ENCODE measurements around the gene CAPN10.

Gene CAPN10

DNA sequence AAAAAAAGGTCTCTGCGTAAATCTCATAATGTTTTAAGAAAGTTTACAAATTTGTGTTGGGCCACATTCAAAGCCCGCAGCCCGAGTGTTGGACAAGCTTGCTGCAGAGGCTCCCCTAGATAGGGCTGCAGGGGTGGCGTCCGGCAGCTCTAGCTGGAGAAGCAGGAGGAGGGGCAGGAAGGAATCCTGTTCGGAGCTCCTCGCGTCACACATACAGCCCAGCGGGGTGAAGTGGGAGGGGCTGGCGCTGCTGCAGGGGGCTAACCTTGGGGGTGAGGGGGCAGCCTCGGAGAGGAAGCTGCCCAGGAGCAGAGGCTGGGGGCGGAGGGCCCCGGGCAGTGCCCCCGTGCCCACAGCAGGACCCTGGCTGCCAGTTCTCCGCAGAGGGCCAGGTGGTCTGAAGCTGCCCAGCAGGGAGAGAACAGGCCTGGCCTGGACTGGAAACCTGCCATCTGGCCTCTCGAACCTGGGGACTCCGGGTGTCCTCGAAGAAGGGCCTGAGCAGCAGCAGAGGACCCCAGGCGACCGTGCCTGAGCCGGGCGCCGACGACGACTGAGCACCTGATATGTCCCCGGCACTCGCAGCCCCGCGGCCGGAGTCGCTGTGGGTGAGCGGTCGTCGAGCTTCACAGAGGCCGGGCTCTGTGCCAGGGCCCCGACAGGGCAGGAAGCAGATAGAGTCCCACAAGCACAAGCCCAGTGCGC is 36.1 kb downstream of the CAPN10 start:
- DNase-seq (ENCODE audit: low read depth, low spot score), result no peak

DNA sequence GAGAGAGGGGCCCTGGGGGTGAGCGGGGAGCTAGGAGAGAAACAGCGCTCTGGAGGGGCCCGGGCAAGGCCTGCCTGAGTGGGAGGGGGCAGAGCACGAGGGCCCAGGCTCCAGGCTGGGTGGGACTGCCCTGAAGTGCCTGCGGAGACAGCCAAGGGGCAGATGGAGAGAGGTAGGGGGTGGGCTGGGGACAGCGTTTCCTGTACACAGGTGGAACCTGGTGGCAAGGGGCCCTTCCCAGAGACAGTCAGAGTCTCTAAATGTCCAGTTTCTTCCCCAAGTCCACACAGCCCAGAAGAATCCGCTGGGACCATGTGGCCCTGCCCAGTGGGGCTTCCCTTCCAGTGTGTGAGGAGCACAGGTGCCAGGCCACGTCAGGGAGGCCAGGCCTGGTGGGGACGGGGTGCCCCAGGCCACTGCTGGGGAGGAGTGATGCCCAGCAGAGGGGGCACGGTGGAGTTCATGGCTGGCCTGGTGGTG is 37.0 kb downstream of the CAPN10 start:
- DNase-seq (ENCODE audit: low read depth, low spot score), result no peak

- DNase-seq (ENCODE audit: low read depth, low spot score), result peak; percentile 22
These were observed 37.7 kb downstream of the CAPN10 start for GRCh38 chr2:240624011-240624949.

- DNase-seq (ENCODE audit: low read depth, low spot score), result peak; percentile 41
These were observed 38.6 kb downstream of the CAPN10 start, which contains the start of gene GPR35 for GRCh38 chr2:240624950-240625621. GPR35 (plus strand) TSS chr2:240625480; CDS start chr2:240629953, 4,473 bp downstream.

GRCh38 chr2:240626531-240627300 is 40.2 kb downstream of the CAPN10 start:
- no peak for DNase-seq (ENCODE audit: low read depth, low spot score)

- DNase-seq (ENCODE audit: low read depth, low spot score), result no peak
These were observed 41.4 kb downstream of the CAPN10 start for GRCh38 chr2:240627736-240628506.

- DNase-seq (ENCODE audit: low read depth, low spot score), result no peak
These were observed 41.9 kb downstream of the CAPN10 start for GRCh38 chr2:240628507-240628807.

DNA sequence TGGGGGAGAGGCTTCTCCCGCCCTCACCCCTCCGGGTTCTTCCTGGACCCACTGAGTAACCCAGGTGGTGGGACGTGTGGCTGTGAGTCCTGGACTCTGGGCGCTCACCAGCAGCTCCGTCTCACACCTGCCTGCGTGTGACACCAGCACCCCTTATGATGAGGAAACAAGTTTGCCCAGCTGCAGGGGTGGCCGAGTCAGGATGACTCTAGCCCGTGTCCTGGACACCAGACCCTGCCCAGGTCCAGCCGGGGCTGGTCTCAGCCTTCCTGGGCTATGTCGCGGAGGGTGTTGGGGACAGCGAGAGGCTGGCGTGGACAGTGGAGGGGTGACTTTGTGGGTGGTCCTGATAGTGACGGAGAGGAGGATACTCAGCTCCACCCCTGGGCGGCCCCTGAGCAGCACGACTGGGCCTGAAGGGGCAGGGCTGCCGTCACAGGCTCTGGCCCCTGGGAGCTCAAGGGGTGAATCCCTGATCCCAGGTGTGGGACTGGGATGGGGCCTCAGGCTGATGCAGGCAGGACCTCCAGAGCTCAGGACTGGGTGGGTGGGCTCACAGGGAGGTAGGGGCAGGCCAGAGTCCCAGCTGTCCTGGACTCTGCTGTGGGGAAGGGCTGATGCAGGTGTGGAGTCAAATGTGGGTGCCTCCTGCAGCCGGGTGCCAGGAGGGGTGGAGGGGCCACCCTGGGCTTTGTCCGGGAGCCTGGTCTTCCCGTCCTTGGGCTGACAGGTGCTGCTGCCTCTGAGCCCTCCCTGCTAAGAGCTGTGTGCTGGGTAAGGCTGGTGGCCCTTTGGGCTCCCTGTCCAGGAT is 42.5 kb downstream of the CAPN10 start:
- DNase-seq (ENCODE audit: low read depth, low spot score), result no peak

GRCh38 chr2:240629619-240629967 is 43.1 kb downstream of the CAPN10 start:
- no peak for DNase-seq (ENCODE audit: low read depth, low spot score)

DNA sequence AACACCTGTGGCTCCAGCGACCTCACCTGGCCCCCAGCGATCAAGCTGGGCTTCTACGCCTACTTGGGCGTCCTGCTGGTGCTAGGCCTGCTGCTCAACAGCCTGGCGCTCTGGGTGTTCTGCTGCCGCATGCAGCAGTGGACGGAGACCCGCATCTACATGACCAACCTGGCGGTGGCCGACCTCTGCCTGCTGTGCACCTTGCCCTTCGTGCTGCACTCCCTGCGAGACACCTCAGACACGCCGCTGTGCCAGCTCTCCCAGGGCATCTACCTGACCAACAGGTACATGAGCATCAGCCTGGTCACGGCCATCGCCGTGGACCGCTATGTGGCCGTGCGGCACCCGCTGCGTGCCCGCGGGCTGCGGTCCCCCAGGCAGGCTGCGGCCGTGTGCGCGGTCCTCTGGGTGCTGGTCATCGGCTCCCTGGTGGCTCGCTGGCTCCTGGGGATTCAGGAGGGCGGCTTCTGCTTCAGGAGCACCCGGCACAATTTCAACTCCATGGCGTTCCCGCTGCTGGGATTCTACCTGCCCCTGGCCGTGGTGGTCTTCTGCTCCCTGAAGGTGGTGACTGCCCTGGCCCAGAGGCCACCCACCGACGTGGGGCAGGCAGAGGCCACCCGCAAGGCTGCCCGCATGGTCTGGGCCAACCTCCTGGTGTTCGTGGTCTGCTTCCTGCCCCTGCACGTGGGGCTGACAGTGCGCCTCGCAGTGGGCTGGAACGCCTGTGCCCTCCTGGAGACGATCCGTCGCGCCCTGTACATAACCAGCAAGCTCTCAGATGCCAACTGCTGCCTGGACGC is 43.6 kb downstream of the CAPN10 start:
- DNase-seq (ENCODE audit: low read depth, low spot score), result no peak

DNA sequence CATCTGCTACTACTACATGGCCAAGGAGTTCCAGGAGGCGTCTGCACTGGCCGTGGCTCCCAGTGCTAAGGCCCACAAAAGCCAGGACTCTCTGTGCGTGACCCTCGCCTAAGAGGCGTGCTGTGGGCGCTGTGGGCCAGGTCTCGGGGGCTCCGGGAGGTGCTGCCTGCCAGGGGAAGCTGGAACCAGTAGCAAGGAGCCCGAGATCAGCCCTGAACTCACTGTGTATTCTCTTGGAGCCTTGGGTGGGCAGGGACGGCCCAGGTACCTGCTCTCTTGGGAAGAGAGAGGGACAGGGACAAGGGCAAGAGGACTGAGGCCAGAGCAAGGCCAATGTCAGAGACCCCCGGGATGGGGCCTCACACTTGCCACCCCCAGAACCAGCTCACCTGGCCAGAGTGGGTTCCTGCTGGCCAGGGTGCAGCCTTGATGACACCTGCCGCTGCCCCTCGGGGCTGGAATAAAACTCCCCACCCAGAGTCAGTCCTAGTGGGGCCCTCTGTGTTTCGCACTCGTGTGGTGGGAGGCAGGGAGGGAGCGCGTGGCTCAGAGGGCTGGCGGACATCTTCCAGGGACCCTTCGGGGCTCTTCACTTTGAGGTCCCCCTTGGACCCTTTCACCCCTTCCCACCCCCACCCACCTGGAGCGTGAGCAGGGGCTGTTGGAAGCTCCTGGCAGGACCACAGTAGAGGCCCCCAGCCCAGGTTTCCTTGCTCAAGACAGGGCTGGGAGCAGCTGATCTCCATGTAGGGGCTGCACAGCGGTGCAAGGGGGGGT is 44.4 kb downstream of the CAPN10 start:
- no peak for DNase-seq (ENCODE audit: low read depth, low spot score)

DNA sequence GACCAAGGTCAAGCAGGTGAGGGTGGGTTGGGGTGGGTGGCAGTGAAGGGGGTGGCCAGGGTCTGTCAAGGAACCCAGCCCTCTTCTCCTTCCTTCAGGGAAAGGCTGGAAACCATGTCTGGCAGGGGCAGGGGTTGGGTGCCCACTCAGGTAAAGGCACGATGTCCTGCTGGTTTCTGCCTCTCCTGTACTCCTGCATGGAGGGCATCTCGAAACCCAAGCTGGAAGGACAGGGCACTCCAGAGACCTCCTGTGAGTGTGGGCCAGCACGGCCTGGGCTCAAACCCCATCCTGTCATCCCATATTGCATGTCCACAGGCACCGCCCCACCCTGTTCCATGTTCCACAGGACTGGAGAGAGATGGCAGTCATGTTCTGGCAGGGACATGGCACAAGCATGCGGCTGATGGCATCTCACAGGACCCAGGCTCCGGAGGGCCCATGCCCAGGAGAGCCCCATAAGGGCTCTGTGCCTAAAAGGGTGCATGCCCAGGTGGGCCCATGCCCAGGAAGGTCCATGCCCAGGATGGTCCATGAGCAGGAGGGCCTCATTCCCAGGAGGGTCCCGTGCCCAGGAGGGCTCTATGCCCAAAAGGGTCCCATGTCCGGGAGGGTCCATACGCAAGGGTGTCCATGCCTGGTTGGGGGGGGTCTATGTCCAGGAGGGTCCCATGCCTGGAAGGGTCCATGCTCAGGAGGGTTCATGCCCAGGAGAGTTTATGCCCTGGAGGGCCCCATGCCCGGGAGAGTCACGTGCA is 45.2 kb downstream of the CAPN10 start:
- DNase-seq (ENCODE audit: low read depth, low spot score), result no peak

DNA sequence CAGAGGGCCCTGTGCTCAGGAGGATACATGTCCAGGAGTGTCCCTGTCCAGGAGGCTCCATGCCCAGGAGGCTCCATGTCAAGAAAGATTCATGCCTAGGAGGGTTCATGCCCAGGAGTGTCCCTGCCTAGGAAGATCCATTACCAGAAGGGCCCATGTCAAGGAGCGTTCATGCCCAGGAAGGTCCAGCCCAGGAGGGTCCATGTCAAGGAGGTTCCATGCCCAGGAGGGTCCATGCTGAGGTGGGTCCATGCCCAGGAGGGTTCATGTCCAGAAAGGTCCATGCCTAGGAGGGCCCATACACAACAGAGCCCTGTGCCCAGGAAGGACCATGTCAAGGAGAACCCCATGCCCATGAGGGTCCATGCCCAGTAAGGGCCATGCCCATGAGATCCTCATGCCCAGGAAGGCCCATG is 45.8 kb downstream of the CAPN10 start:
- DNase-seq (ENCODE audit: low read depth, low spot score), result no peak

DNA sequence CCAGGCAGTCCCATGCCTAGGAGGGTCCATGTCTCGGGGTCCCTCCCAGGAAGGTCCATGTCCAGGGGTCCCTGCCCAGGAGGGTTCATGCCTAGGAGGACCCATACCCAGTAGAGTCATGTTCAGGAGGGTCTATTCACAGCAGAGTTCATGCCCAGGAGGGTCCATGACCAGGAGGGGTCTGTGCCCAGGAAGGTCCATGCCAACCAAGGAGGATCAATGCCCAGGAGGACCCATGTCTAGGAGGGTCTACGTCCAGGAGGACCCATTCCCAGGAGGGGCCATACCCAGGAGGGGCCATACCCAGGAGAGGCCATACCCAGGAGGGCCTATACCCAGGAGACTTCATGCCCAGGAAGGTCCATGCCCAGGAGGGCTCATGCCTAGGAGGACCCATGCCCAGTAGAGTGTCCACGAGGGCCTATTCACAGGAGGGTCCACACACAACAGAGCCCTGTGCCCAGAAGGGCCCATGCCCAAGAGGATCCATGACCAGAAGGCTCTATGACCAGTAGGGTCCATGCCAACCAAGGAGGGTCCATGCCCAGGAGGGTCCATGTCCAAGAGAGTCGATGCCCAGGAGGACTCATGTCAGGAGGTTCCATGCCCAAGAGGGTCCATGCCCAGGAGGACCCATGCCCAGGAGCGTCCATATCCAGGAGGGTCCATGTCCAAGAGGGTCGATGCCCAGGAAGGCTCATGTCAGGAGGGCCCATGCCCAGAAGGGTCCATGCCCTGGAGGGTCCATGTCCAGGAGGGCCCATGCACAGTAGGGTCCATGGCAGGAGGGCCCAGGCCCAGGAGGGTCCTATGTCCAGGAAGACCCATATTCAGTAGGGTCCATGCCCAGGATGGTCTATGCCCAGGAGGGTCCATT is 48.8 kb downstream of the CAPN10 start:
- no peak for DNase-seq (ENCODE audit: low read depth, low spot score)

GRCh38 chr2:240635998-240636547 is 49.5 kb downstream of the CAPN10 start:
- DNase-seq (ENCODE audit: low read depth, low spot score), result no peak

DNA sequence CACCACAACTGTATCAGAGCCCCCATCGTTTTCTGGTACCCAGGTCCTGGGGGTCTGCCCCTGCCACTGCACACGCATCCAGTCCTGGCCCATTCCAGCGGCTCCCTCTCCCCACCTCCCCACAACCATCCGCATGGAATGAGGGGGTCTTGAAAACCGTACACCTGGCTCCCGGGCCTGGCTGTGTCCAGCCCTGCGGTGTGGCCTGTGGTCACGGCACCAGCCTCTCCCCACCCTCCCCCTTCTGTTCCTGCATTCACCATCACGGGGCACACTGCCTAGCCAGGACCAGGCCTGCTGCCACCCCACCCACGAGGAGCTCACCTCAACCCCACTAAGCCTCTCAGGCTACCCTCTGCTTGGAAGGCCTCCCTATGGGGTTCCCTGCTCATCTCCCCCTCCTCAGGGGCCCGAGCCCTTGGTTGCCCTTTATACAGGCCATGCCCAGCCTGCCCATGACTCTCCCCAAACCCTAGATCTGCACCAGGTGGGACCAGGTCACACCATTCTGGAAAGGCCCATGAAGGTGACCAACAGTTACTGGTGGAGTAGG is 50.1 kb downstream of the CAPN10 start:
- DNase-seq (ENCODE audit: low read depth, low spot score), result no peak
